ENCODE data around the gene ABCA13.
"Not testable (repeated sequence)": the region's sequence is repeated elsewhere in the genome, so short reads cannot be mapped to it uniquely, and the experiment has no call there.

Gene ABCA13

DNA sequence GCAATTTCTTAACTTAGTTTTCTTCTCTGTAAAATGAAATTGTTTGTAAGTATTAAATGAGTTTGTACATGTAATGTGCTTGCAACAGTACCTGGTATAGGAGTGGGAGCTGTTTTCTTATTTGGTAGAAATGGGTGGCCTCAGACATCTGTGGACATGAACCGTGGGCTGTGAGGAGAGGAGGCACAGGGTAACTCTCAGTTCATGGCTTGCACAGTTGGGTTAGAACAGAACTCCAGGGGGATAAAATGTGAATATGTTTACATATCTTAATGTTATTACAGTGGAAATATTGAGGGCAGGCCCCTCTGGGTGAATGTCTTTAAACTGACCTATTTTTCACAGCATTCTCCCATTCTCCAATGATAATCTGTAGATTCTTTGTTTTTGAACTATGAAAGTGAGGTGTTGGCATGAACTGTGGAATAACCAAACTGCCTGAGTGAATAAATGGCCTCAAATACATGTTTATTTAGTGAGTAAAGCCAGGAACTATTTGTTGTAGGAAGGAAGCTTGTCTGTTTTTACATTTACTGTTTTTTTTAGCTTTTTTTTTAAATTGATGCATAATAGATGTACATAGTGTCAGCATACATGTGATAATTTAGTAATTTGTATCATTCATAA, 2.6 kb downstream of the ABCA13 start:
- no peak for DNase-seq

- DNase-seq, result no peak
Measured at GRCh38 chr7:48175019-48175418, 3.8 kb downstream of the ABCA13 start.

GRCh38 chr7:48176356-48176893, 5.2 kb downstream of the ABCA13 start:
- no peak for DNase-seq

DNA sequence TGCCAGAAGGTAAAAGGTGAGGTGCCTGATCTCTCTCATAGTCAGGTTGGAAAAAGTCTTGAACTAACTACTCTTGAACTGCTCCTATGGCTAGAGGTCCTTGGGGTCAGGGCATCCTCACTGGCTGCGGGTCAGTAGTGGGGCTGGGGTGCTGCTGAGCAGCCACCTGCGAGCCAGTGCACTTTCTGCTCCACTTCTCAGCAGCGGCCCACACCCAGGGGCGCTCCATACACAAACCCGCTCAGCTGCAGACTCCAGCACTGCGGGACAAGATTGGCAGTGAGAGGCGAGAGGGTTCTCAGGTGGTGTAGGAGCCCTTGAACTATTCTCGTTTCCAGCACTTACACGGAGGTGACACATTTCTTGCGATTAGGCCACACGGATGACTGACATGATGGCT, 6.0 kb downstream of the ABCA13 start:
- no peak for DNase-seq

DNA sequence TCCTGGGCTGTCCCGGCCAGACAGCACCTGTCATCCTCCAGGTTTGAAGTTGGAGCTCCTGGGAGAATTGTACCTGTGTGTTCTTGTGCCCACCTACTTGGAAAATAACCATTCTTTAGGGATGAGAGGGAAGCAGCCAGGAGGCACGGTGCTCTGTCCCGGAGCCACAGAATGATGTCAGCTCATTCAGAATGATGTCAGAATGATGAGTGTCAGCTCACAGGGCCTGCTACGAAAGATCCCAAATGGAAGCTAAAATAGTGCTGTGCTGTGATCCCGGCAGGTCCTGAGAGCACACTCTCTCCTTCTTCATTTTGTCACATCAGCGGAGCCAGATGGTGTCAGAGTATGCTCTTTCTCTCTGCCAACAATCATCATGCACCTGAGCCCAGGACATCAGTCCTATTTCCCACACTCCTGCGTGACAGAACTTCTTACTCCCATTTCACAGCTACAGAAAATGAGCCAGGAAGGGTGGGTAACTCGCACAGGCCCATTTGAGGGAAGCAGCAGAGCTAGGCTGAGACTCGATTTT, 8.3 kb downstream of the ABCA13 start:
- no peak for DNase-seq

DNA sequence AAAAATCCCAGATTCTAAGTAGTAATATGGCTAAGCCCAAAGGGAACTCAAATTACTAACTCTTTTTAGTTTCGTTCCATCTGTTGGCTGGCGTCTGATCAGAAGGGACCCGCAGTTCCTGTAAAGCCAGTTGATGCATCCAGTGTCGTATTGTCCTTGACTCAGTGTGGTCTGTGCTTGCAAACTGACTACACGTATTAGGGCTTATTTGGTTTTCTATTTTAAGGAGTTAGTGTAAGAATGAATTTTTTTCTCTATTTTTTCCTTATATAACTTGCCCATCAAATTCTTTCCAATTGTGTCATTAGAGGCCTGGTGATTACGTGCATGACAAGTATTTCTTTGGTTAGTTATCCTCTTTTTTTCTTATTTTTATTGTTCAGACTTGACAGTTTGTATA, 9.7 kb downstream of the ABCA13 start:
- DNase-seq, result no peak

GRCh38 chr7:48182718-48183369, 11.6 kb downstream of the ABCA13 start:
- no peak for DNase-seq

- DNase-seq, result no peak
Measured at GRCh38 chr7:48183370-48183743, 12.1 kb downstream of the ABCA13 start.

DNA sequence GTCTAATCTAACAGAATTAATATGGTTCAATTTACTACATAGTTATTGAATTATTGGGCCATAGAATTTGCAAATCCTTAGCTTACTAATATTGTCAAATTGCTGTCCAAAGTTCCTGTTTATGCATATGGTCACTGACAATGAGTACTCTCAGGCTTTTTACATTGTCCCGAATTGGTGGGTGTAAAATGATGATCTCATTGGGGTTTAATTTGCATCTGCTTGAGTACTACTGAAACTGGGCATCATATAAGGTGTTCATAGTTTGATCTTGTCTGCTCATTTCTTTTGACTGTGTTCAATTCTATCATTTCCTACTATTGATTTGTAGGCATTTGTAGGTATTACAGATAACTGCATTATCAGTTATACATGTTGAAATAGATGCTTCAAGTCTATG, 12.7 kb downstream of the ABCA13 start:
- no peak for DNase-seq

- no peak for DNase-seq
Measured at GRCh38 chr7:48188776-48189520, 17.7 kb downstream of the ABCA13 start.

DNA sequence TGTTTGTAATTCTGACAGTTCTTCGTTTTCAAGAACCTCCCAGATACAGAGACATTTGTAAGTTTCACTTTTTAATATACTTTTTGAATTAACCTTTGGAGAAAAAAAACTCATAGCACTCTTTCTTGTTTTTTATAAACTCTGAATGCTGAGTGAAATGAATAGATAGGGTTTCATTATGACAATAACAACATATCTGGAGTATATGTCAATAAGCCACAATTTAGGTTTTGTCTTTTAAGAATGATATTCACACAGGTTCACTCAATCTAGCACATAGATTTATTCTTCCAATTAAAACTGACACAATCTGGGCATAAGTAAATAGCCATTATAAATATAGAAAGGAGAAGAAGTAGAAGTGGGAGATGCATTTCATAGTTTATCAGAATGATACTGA, 21.7 kb downstream of the ABCA13 start:
- DNase-seq, result no peak

DNA sequence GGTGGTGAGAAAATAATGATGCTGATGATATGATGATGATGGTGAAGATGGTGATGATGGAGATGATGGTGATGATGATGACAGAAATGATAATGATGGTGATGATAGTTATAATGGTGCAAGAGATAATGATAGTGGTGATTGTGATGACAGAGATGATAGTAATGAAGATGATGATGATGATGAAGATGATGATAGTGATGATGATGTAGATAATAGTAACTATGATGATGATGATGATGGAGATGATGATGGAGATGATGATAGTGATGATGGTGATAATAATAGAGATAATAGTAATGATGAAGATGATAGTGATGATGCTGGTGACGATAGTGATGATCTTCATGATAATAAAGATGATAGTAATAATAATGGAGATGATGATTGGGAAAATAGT, 22.2 kb downstream of the ABCA13 start:
- no peak for DNase-seq

GRCh38 chr7:48200946-48201589, 29.8 kb downstream of the ABCA13 start:
- DNase-seq, result not testable (repeated sequence)

- not testable (repeated sequence) for DNase-seq
Measured at GRCh38 chr7:48202916-48203315, 31.7 kb downstream of the ABCA13 start.

DNA sequence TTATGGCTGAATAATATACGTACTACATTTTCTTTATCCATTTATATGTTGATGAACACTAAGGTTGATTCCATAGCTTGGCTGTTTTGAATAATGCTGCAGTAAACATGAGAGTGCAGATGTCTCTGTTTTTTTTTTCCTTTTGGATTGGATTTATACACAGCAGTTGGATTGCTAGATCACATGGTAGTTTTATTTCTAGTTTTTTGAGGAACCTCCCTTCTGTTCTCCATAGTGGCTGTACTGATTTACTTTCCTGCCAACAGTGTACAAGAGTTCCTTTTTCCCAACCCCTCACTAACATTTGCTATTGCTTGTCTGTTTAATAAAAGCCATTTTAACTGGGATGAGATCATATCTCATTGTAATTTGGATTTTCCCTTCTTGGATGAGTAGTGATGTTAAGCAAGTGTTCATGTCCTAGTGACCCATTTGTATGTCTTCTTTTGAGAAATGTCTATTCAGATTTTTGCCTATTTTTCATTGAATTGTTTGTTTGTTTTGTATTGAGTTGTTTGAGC, 36.0 kb downstream of the ABCA13 start:
- DNase-seq, result no peak

DNA sequence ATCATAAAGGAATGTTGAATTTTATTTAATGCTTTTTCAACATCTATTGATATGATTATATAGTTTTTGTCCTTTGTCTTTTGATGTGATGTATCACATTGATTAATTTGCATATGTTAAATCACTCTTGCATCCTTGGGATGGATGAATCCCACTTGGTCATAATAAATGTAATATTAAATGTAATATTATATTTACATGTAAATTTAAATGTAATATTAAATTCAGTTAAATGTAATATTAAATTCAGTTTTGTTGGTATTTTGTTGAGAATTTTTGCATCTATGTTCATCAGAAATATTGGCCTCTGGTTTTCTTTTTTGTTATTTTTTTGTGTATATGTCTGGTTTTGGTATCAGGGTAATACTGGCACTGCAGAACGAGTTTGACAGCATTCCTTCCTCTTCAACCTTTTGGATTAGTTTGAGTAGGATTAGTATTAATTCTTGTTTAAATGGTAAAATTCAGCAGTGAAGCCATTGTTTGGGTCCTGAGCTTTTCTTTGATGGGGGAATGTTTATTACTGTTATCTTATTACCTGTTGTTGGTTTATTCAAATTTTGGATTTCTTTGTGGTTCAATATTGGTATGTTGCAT, 37.8 kb downstream of the ABCA13 start:
- no peak for DNase-seq

DNA sequence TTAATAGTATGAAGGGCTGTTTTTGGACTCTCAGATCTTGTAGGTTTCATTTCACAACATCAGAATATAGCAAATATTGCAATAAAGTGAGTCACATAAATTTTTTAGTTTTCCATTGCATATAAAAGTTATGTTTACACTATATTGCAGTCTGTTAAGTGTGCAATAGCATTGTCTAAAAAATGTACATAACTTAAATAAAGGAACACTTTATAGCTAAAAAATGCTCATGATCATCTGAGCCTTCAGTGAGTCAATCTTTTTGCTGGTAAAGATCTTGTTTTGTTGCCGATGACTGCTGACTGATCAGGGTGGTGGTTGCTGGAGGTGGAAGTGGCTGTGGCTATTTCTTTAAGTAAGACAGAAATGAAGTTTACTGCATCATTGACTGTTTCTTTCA, 42.0 kb downstream of the ABCA13 start:
- DNase-seq, result no peak

- no peak for DNase-seq
Measured at GRCh38 chr7:48217266-48217665, 46.0 kb downstream of the ABCA13 start.

DNA sequence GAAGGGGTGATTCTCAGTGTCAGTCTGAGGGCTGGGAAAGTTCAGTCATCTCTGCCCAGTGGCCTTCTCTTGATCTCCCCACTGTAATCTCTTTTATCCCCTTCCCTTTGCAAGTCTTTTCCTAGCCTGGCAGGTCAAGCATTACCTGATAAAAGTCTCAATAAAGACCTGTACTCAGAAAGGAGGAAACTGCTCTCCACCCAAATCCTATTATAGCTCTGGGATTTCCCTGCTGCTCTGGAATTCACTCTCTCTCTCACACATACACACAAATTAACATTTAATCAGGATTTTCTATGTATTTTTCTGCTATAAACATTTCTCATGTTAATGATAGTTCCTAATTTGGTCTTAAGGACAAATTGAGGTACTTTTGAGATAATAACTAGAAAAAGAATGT, 46.5 kb downstream of the ABCA13 start:
- DNase-seq, result no peak

- DNase-seq, result no peak
Measured at GRCh38 chr7:48224042-48224441, 52.8 kb downstream of the ABCA13 start.

DNA sequence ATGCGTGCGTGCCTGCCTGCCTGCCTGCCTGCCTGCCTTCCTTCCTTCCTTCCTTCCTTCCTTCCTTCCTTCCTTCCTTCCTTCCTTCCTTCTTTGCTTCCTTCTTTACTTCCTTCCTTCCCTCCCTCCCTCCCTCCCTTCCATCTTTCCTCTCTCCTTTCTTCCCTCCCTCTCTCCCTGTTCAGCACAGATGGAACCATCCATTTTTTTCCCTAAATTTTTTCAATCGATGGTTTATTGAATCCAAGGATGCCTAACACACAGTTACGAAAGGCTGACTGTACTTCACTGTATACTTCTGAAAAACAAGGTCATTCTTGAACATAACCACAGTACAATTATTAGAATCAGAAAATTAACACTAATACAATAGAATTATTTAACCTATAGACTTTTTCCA, 53.8 kb downstream of the ABCA13 start:
- no peak for DNase-seq

- no peak for DNase-seq
Measured at GRCh38 chr7:48237354-48237753, 66.1 kb downstream of the ABCA13 start.

- no peak for DNase-seq
Measured at GRCh38 chr7:48242846-48243245, 71.6 kb downstream of the ABCA13 start.

Measured in 8988T (cell line).